PFSK-1 (cell line): ENCODE results near the gene TMEM273.

ENCODE experiments used
- FOXP2 ChIP-seq: optimal IDR thresholded peaks from 2 replicates; pipeline ENCODE3; 2011; ENCODE audit warnings: borderline replicate concordance, control low read depth, inconsistent platforms; ENCODE audit not compliant: insufficient read depth; ENCODE audit errors: extremely low read length, extremely low read depth
- POLR2AphosphoS5 ChIP-seq: IDR thresholded peaks from 2 replicates; pipeline ENCODE4 v1.6.1; 2012; ENCODE audit warnings: low read depth, mild to moderate bottlenecking, control low read depth, low read length, moderate library complexity
- SIN3A ChIP-seq: IDR thresholded peaks from 2 replicates; pipeline ENCODE4 v1.6.1; 2012; ENCODE audit warnings: mild to moderate bottlenecking, low read length, moderate library complexity, borderline replicate concordance; ENCODE audit not compliant: insufficient read depth
- TAF1 ChIP-seq: IDR thresholded peaks from 2 replicates; pipeline ENCODE4 v1.6.1; 2012; ENCODE audit warnings: low read length, control low read depth, borderline replicate concordance; ENCODE audit not compliant: insufficient read depth
- TF ChIP-seq, protein P1 (sequence below), 2 experiments: IDR thresholded peaks; 2 replicates each; pipeline versions ENCODE4 v1.6.1 to v1.8.0; 2011 to 2012; ENCODE audit warnings: low read depth in 2 of 2, low read length in 2 of 2, control low read depth in 1 of 2, inconsistent platforms in 1 of 2, mild to moderate bottlenecking in 1 of 2, moderate library complexity in 1 of 2; ENCODE audit not compliant: insufficient read depth in 1 of 2

- no peak for TF ChIP-seq POLR2AphosphoS5
- TF ChIP-seq, protein P1, sequence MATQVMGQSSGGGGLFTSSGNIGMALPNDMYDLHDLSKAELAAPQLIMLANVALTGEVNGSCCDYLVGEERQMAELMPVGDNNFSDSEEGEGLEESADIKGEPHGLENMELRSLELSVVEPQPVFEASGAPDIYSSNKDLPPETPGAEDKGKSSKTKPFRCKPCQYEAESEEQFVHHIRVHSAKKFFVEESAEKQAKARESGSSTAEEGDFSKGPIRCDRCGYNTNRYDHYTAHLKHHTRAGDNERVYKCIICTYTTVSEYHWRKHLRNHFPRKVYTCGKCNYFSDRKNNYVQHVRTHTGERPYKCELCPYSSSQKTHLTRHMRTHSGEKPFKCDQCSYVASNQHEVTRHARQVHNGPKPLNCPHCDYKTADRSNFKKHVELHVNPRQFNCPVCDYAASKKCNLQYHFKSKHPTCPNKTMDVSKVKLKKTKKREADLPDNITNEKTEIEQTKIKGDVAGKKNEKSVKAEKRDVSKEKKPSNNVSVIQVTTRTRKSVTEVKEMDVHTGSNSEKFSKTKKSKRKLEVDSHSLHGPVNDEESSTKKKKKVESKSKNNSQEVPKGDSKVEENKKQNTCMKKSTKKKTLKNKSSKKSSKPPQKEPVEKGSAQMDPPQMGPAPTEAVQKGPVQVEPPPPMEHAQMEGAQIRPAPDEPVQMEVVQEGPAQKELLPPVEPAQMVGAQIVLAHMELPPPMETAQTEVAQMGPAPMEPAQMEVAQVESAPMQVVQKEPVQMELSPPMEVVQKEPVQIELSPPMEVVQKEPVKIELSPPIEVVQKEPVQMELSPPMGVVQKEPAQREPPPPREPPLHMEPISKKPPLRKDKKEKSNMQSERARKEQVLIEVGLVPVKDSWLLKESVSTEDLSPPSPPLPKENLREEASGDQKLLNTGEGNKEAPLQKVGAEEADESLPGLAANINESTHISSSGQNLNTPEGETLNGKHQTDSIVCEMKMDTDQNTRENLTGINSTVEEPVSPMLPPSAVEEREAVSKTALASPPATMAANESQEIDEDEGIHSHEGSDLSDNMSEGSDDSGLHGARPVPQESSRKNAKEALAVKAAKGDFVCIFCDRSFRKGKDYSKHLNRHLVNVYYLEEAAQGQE (IDR thresholded peaks at IDR 0.05; ENCODE audit: insufficient read depth in 1 of 2, low read depth in 2 of 2, low read length in 2 of 2) = no peak
- TF ChIP-seq TAF1 = no peak
- TF ChIP-seq SIN3A = no peak
- no peak for TF ChIP-seq FOXP2
Measured at GRCh38 chr10:49220031-49220430, 31.8 kb upstream of the TMEM273 start.
